SKM-1 (cell line): ENCODE data around the gene IL34.

ENCODE experiments used
- DNase-seq: peaks from one replicate; lab custom pipeline; 2025; ENCODE audit not compliant: unreplicated experiment; lab: John Stamatoyannopoulos, UW

Gene IL34

GRCh38 chr16:70687671-70688245 is 41.4 kb downstream of the IL34 start:
- no peak for DNase-seq

- DNase-seq = no peak
Observed at GRCh38 chr16:70688246-70688742, 41.9 kb downstream of the IL34 start.

GRCh38 chr16:70689035-70689969 is 42.9 kb downstream of the IL34 start:
- DNase-seq = no peak

- no peak for DNase-seq
Observed at GRCh38 chr16:70689970-70690891, 43.9 kb downstream of the IL34 start.

GRCh38 chr16:70691223-70692129 is 45.1 kb downstream of the IL34 start:
- DNase-seq = no peak

- no peak for DNase-seq
Observed at GRCh38 chr16:70692130-70692872, 45.9 kb downstream of the IL34 start.

- DNase-seq = no peak
Observed at GRCh38 chr16:70692873-70693671, 46.7 kb downstream of the IL34 start.

GRCh38 chr16:70694088-70694867 is 47.9 kb downstream of the IL34 start:
- DNase-seq = no peak

GRCh38 chr16:70694868-70695218 is 48.5 kb downstream of the IL34 start:
- DNase-seq = no peak

- DNase-seq = no peak
Observed at GRCh38 chr16:70695331-70696070, 49.1 kb downstream of the IL34 start.

GRCh38 chr16:70696355-70696754 is 50.0 kb downstream of the IL34 start:
- no peak for DNase-seq

GRCh38 chr16:70696952-70697593 is 50.7 kb downstream of the IL34 start:
- peak; percentile 24 for DNase-seq

- DNase-seq = no peak
Observed at GRCh38 chr16:70697594-70698170, 51.3 kb downstream of the IL34 start.

GRCh38 chr16:70698901-70699300 is 52.5 kb downstream of the IL34 start:
- no peak for DNase-seq

GRCh38 chr16:70699696-70700095 is 53.3 kb downstream of the IL34 start:
- DNase-seq = no peak
